GOT3 (cell line): Measurements from ENCODE around the gene NUP133.
"Not testable (repeated sequence)": the region's sequence is repeated elsewhere in the genome, so short reads cannot be mapped to it uniquely, and the experiment has no call there.

Experiments used
- DNase-seq: peaks from one replicate; lab custom pipeline; 2025; ENCODE audit warnings: mixed read lengths; lab: John Stamatoyannopoulos, UW

The NUP133 gene

GRCh38 chr1:229509576-229509975 lies 1.4 kb upstream of the NUP133 start:
- DNase-seq, result no peak

DNA sequence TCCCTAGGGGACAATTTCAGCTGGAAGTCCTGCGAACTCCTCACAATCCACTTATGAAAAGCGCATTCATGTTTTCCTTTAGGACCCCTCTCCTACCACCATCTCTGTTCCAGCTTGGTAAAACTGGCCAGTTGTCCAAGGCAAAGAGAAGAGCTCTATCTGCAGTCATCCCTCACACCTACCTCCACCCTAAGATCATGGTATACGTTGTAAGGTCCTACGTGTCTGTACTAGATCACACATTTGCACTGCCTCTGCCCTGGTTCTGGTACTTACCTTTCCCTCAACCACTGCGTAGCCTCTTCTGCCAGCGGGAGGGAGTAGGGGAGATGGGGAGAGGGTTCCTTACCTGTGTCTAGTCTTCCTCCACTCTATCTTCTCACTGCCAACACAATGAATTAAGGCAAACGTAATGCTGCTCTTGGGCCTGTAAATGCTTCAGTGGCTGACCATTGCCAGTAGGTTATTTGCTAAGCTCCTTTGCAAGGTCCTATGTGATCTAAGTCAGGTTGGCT lies 739 bp upstream of the NUP133 start:
- DNase-seq, result no peak

GRCh38 chr1:229507502-229507901 lies 639 bp downstream of the NUP133 start:
- no peak for DNase-seq

DNA sequence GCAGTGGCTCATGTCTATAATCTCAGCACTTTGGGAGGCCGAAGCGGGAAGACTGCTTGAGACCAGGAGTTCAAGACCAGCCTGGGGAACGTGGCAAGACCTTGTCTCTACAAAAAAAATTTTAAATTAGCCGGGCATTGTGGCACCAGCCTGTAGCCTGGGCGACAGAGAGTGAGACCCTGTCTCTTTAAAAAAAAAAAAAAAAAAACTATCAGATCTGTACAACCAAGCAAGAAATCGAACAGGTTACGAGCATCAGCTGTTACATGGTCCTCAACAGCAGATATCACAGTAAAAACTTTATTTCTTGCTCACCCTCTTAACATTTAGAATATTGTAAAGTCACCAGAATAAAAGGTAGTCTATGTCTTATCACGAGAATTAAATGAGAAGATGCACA lies 1.5 kb downstream of the NUP133 start:
- no peak for DNase-seq

DNA sequence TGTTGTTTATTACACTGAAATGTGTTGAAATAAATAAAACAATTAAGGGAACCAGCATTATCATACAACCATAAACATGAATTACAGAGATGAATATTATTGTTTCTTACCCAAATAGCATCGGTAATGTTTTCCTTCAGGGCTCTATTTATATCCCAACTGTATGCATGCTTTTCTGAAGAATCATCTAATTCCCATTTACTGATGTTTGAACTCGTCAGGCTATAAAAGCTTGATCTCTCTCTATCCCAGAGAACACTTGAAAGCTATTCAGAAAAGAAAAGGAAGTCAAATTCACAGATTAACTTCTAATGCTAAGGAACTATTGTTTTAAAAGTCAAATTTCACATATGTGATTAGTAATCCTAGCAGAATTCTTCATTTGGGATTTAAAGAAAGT lies 12.4 kb downstream of the NUP133 start:
- no peak for DNase-seq

DNA sequence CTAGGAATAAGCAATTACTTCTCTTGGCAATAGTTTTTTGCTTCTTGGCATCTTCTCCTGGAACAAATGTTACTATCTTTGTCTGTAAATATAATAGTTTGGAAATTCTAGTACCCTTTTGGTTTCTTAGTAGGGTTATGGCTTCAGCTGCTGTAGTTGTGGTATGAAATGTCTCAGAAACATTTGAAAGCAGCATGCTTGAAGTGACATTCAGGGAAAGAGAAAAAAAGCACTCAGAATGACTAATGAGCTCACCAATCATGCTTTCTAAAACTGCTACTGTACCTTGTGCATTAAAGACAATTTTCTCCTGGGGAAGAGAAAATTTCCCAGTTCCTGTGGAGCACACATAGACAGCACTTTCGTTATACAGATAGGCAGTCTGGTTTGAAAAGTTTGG lies 21.0 kb downstream of the NUP133 start:
- DNase-seq, result no peak

DNA sequence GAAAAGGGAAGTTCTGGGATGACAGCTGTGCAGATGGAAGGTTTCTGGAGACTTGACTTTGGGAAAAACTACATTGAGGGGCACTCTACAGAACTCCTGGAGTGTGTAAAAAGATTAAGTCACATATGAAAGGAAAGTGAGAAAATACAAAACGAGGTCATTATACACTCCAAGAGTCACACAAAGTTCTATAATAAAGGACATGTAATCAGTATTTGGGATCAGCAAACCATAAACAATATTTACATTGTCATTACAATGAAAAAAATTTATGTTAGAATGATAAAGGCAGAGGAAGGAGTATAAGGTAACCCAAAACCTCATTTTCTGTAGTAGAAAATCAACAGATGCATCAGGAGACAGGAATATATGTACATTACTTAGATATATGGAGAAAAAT lies 22.8 kb downstream of the NUP133 start:
- DNase-seq, result no peak

DNA sequence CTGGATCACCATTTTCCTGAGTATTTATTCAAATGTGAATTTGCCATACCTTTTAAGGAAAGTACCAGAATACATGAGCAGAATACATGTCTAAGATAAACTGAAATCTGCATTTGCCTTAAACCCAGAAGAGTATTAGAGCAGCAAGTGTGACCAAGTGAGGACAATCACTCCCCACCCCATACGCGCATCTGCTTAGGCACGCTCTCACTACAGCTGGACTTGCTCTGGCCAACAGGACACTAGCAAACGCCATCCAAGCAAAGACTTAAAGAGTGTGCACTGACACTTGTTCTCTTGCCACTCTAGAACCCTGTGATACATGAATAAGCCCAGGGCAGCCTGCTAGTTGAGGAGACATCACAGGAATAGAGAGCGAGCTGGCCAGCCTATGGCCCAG lies 25.6 kb downstream of the NUP133 start:
- DNase-seq, result no peak

DNA sequence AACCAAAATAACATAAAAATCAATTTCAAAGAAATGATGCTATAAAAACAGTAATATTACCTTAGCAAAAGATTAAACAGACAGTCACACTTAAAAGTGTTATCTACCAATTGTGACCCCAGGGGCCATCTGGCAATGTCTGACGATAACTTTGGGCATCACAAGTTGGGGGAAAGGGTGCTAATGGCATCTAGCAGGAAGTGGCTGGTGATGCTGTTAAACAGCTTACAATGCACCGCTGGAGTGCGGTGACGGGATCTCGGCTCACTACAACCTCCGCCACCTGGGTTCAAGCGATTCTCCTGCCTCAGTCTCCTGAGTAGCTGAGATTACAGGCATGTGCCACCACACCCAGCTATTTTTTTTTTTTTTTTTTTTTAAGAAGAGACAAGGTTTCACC lies 27.6 kb downstream of the NUP133 start:
- no peak for DNase-seq

DNA sequence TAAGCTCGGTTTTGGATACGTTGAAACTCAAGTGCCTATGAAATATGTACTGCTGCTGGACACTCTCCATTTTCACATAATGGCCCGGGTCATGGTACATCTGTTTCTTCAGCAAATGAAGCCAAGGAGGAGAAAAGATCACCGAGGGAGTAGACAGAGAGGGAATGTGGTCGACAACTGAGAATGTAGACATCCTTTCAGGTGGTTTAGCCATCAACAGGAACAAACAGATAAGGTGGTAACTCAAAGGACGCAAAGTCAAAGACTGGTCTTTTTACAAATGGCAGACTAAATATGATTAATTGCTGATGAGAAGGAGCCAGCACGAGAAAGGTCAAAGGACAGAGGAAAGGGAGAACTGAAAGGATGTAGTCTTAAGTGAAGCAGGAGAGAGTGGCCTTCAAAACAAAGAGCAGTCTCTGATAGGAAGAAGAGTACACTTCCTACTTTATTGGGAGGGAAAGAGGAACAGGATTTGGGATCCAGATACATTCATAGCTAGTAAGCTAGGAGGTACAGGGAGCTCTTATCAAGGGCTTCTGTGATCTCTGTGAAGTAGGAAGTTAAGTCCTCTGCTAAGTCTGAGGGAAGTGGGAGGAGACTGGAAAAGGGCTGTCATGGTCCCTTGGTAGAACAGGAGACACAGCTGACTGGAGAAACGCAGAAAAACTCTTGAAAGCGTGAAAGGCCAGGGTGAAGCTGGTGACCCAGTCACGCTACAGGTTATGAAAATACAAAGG lies 28.3 kb downstream of the NUP133 start:
- no peak for DNase-seq

DNA sequence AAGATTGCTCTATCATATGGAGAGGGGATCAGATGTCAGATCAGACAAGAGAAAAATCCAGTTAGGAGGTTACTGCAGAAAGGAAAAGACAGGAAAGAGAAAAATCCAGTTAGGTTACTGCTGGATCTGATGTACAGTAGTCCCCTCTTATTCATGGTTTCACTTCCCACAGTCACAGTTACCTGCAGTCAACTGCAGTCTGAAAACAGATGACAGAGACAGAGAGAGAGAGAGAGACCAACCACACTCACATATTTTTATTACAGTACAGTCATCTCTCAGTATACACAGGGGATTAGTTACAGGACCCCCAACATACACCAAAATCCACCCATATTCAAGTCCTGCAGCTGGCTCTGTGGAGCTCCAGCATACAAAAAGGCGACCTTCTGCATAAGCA lies 29.3 kb downstream of the NUP133 start:
- DNase-seq, result no peak

GRCh38 chr1:229475859-229476258 lies 32.3 kb downstream of the NUP133 start:
- DNase-seq, result not testable (repeated sequence)

DNA sequence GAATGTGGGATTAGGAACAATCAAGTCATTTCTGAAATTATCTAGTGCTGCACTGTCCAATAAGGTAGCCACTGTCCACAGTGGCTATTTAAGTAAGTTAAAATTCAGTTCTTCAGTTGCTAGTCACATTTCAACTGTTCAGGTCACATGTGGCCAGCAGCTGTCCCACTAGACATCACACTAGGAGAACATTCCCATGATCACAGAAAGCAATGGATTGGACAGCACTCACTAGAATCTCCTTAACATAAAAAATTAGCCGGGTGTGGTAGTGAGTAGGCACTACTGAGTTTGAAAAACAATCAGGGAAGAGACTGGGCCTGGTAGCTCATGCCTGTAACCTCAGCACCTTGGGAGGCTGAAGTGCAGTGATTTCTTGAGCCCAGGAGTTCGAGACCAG lies 33.6 kb downstream of the NUP133 start:
- no peak for DNase-seq

DNA sequence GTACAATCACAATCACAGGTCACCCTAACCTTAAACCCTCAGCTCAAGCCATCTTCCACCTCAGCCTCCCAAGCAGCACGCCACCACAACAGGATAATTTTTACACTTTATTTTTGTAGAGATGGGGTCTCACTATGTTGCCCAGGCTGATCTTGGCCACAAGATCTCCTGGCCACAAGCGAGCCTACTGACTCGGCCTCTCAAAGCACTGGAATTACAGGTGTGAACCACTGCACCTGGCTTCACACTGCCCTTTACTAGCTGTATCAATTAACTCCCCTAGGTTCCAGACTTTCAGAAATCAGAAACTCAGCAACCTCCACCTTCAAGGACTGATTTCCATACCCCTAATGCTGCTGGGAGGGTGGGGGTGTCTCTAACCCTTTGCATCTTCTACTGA lies 37.0 kb downstream of the NUP133 start:
- DNase-seq, result no peak

DNA sequence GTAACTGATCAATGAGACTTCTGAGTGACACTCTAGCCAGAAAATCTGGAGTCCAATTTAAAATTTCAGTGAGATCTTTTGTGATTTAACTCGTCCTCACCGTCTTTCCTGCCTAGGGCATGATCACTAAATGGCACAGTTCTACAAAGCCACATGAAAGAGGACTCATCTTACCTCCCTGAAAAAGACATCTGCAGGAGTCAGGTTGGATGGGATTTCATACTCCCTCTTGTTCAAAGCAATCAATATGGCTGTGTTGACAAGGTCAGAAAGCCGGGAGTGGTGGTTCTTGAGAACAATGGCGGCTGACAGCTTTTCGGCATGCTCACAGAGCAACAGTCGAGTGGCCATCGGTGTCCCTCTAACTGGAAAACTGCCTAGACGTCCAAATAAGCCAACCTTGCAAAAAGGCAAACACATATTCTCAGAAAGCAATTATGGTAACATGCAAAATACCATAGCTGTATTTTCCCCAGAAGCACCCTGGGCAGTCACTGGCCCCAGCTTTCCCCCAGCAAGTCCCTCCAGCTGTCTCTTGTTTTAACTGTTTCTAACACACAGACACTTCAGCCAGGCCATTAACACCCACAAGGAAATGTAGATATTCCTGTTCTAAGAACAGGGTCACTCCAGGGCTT lies 37.6 kb downstream of the NUP133 start:
- no peak for DNase-seq

- no peak for DNase-seq
These were observed 41.3 kb downstream of the NUP133 start for GRCh38 chr1:229466887-229467286.

DNA sequence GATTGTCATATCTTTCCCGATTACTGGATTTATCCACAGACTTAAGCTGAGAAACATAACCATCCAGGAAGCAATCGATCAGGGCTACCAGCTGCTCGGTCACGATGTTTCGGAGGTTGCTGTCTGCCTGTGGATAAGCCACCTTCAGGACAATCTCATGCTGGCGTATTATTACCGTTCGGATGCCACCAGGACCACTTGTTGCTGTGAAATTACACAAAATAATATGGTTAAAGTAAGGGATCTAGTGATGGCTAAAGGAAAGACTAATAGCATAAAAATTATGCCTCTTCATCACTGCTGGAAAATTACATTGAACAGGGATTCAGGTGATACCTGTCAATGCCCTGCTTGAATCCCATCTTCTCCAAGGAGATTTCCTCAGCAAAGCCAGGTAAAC lies 43.5 kb downstream of the NUP133 start:
- DNase-seq, result no peak

DNA sequence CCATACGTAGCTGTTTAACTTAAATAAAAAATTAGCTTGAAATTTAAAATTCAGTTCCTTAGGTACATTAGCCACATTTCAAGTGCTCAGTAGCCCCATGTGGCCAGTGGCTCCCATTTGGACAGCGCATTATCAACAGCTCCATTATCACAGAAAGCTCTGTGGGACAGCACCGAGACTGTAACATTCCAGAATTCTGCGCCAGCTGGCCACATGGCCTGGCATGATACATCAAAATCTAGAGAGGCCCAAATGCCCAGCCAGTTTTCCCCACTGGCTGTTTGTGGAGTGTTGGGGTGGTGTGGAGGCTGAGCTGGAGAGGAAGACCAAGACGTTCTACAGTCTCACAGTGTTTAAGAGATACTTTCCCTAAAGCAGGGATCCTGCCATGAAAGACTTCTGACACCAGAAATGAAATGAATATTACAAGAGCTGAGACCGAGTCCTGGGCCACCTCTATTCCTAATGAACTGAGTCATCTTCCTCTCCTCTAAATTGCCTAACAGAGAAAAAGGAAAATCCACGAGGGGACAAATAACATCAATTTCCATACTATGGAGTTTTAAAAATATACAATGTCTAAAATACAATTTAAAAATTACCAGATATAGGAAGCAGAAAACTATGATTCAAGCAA lies 47.0 kb downstream of the NUP133 start:
- no peak for DNase-seq

GRCh38 chr1:229459815-229460214 lies 48.3 kb downstream of the NUP133 start:
- no peak for DNase-seq

DNA sequence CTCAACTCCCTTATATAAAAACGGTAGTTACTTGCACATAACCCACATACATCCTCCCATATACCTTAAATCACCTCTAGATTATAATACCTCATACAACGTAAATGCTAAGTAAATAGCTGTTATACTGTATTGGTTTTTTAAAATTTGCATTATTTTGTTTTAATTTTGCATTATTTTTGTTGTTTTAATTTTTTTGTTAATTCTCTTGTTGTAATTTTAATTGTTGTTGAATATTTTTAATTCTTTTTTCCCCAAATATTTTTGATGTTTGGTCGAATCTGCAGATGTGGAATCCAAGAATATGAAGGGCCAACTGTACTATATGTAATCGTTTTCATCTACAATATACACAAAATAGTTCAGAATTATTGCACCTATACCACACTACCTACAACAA lies 50.7 kb downstream of the NUP133 start:
- no peak for DNase-seq

DNA sequence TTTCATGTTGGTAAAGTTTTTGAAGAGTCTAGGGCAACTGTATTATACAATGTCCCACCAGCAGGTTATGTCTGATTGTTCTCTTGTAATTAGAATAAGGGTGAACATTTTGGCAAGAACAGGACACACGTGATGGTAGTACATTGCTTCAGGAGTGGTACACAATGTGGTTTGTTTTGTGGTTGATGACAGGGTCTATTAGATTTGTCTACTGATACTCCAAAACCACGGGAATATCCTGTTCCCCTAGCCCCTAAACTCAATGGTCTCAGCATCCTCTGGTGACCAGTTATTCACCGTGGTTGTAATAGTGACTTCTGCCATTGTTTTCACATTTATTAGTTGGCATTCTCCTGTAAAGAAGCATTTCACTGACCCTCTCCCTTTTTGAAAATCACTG lies 52.1 kb downstream of the NUP133 start:
- no peak for DNase-seq

- DNase-seq, result no peak
These were observed 54.1 kb downstream of the NUP133 start for GRCh38 chr1:229454056-229454455.
